GM19035 (cell line): ENCODE measurements around the gene FAM240A.
"Not testable (repeated sequence)": the region's sequence is repeated elsewhere in the genome, so short reads cannot be mapped to it uniquely, and the experiment has no call there.

ENCODE experiments used
- ATAC-seq: cut with Tn5 transposase; IDR thresholded peaks from one replicate; pipeline ENCODE4 v1.9.1; 2021; ENCODE audit not compliant: unreplicated experiment

The FAM240A gene

GRCh38 chr3:46612324-46612723 is at the start of gene FAM240A:
FAM240A (plus strand) TSS chr3:46612525; CDS start chr3:46612684, 159 bp downstream.
- no peak for ATAC-seq

GRCh38 chr3:46564190-46565021 is 47.9 kb upstream of the FAM240A start:
- no peak for ATAC-seq

GRCh38 chr3:46565077-46565476 is 47.2 kb upstream of the FAM240A start:
- ATAC-seq: no peak

GRCh38 chr3:46565607-46566039 is 46.7 kb upstream of the FAM240A start:
- no peak for ATAC-seq

GRCh38 chr3:46566040-46566641 is 46.2 kb upstream of the FAM240A start, which contains the start of gene LRRC2:
LRRC2 (minus strand) TSS chr3:46566302; CDS start chr3:46551591, 14,711 bp downstream.
- ATAC-seq: no peak

GRCh38 chr3:46571684-46572083 is 40.6 kb upstream of the FAM240A start:
- no peak for ATAC-seq

- ATAC-seq: no peak
These were observed 38.6 kb upstream of the FAM240A start for GRCh38 chr3:46573701-46574100.

- ATAC-seq: no peak
These were observed 38.1 kb upstream of the FAM240A start for GRCh38 chr3:46574243-46574646.

- ATAC-seq: no peak
These were observed 37.3 kb upstream of the FAM240A start for GRCh38 chr3:46574881-46575576.

- ATAC-seq: no peak
These were observed 36.6 kb upstream of the FAM240A start for GRCh38 chr3:46575577-46576222.

GRCh38 chr3:46576386-46576785 is 35.9 kb upstream of the FAM240A start:
- ATAC-seq: no peak

GRCh38 chr3:46576879-46577278 is 35.4 kb upstream of the FAM240A start:
- no peak for ATAC-seq

- ATAC-seq: not testable (repeated sequence)
These were observed 34.6 kb upstream of the FAM240A start for GRCh38 chr3:46577580-46578249.

GRCh38 chr3:46578973-46579755 is 33.2 kb upstream of the FAM240A start:
- no peak for ATAC-seq

GRCh38 chr3:46579756-46580286 is 32.5 kb upstream of the FAM240A start:
- no peak for ATAC-seq

GRCh38 chr3:46580675-46581074 is 31.6 kb upstream of the FAM240A start:
- no peak for ATAC-seq

- ATAC-seq: no peak
These were observed 27.5 kb upstream of the FAM240A start for GRCh38 chr3:46584598-46585467.

GRCh38 chr3:46585799-46586693 is 26.3 kb upstream of the FAM240A start:
- ATAC-seq: no peak
